CD4-positive, alpha-beta T cell treated with Interleukin-17A for 1 hour (primary cell): ENCODE results near the gene FHIT.

Source experiments
- DNase-seq: peaks from one replicate; pipeline ENCODE4 v3.0.0-alpha.2; 2020

Gene FHIT

GRCh38 chr3:60386306-60386705, 864.9 kb downstream of the FHIT start:
- DNase-seq, result no peak

DNA sequence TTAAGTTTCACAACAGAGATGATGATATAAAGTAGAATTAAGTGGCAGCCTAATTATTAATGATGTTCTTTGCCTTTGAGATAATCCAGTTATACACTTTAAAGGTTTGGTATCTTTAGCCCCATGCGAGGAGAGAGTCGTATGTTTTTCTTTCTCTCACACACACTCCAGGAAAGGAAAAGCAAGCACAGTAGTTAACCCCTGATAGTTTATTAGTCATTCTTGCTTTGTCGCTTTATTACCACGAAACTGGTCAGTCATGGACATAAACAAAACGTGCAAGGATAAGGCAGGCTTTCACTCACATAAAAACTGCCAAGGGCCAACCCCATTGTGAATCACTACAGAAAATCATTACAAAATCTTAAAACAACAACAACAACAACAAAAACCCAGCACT, 866.9 kb downstream of the FHIT start:
- DNase-seq, result no peak

GRCh38 chr3:60383345-60383744, 867.9 kb downstream of the FHIT start:
- DNase-seq, result no peak

GRCh38 chr3:60366486-60366885, 884.8 kb downstream of the FHIT start:
- no peak for DNase-seq

GRCh38 chr3:60365360-60365759, 885.9 kb downstream of the FHIT start:
- no peak for DNase-seq

DNA sequence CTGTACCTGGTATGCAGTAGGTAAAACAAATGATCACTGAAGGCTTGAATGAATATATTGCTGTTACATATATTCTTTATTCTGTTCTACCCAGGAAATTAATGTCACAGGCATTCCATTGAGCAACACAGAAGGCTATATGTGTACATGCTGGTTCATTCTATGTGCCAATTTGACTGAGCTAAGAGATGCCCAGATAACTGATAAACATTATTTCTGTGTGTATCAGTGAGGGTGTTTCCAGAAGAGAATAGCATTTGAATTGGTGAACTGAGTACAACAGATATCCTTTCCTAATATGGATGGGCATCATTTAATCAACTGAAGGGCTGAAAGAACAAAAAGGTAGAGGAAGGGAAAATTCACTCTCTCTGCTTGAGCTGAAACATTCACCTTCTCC, 886.8 kb downstream of the FHIT start:
- DNase-seq, result no peak

DNA sequence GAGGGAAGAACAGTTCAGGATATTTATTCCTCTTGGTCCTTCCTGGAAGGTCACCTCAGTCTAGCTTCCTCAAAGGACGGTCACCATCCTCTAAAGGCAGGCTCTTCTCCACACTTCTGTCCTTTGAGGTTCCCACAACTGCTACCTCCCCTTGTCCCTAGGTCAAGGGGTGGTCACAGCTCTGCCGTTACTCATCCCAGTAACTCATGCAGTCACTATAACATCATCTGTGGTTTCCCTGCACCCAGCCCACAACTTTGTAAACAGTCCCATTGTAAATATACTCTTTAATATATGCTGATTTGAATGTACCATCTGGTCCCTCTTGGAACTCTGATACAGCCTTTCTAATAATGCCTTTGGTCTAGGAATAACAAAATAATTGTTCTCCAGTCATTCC, 887.4 kb downstream of the FHIT start:
- DNase-seq, result no peak

- DNase-seq, result no peak
Observed at GRCh38 chr3:60355825-60356224, 895.4 kb downstream of the FHIT start.

GRCh38 chr3:60351481-60351880, 899.8 kb downstream of the FHIT start:
- DNase-seq, result no peak

GRCh38 chr3:60344340-60344739, 906.9 kb downstream of the FHIT start:
- DNase-seq, result no peak

DNA sequence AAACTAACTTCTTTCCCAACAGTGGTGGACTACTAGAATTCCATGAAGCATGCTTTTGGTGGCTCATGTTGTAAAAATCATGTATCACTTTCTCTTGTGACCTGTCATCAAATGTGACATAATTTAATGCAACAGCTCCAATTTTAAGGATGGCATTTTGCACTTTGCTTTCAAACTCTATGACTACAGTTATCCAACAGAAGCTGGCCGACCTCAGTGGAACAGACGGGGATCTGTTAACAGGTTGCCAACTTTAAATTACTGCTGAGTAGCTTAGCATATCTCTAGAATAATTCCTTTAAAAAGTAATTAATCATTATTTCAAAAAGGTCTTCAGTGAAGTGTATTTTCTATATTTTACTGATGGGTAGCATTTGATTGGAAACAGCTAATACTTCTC, 907.4 kb downstream of the FHIT start:
- no peak for DNase-seq

- DNase-seq, result no peak
Observed at GRCh38 chr3:60339304-60339703, 911.9 kb downstream of the FHIT start.

DNA sequence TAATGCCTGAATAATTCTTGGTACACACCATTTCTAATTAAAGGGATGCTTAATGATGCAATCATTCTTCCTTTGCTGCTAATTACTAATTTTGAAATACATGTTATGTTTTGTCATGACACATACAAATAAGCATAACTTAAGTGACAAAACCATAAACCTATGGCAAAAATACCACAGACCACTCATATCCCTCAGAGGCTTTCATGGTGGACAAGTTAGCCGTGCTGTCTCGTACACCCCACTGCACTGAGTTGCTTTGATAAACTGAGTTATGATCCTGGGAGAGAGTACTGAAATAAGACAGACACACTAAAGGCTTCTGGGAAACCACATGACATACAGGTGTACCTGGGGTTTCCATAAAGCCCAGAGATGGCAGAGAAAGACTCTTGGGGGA, 913.8 kb downstream of the FHIT start:
- no peak for DNase-seq

- DNase-seq, result no peak
Observed at GRCh38 chr3:60336061-60336460, 915.2 kb downstream of the FHIT start.

- no peak for DNase-seq
Observed at GRCh38 chr3:60333710-60334109, 917.5 kb downstream of the FHIT start.

GRCh38 chr3:60330107-60330506, 921.1 kb downstream of the FHIT start:
- DNase-seq, result no peak

- DNase-seq, result no peak
Observed at GRCh38 chr3:60325610-60326170, 925.6 kb downstream of the FHIT start.

DNA sequence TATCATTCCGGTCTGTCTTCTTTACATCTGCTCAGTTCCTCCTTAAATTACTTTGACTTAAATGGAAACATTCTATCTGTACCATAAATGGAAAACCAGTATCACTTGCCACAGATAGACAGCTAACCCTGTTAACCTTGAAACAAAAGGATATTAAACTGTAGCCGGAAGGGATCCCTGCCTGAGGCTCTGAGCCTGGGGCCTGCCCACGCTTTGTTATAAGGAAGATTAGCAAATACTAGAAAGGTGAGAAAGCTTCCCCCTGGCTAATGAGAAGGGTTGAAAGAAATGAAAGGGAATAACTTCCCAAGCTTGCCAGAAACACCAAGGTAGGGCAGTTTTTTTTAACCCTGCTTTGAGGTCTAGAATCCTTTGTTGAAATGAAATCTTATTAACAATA, 927.6 kb downstream of the FHIT start:
- DNase-seq, result no peak

- DNase-seq, result no peak
Observed at GRCh38 chr3:60323180-60323579, 928.1 kb downstream of the FHIT start.

DNA sequence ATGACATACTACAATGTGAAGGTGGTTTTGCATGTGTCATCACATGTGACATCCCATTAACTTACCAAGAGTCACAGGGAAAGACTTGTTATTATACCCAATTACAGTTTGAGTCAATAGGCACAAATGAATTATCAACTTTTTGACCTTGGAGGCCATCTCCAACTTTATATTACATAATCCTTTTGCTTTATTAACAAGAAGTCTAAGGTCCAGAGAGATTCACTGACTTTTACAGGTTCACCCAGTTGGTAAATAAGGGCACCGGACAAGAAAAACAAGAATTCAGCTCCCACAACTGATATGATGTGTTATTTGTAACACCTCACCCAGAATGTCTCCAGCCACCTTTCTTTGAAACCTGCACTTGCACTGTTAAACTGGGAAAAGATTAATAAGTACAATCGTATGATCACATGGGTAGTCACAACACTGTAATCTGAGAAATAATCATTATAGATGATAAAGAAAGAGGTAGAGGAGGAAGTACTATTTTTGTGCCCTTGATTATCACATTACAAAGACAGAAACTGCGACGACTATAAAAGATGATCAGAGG, 928.9 kb downstream of the FHIT start:
- DNase-seq, result no peak

DNA sequence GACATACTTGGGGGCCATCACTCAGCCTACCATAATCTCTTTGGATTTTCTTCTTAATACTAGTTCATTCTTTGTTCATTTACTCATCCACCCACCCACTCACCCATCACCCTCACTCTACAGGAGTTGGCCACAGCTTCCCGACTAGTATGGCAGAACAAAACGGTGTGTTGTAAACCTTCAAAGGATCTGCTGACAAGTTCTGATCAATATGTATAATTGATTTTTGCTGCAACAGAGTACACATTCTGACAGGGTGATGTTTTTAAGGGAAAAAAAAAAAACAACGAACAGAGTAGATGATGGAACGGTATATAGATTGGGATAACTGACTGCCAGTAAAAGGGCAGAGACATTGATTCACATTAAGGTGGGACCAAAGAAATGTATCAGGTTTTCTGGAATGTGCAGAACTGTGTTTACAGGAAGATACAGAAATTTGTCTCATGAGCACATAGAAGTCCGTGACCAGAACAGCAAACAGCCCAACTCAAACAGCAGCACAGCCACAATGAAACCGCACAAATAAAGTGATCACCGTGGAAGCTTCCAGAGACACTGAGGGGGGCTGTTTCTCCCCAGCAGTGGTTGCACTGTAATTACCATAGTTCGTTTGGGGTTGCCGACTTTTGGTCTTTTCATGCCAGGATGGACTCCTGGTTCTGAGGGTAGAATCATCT, 931.9 kb downstream of the FHIT start:
- DNase-seq, result no peak

- DNase-seq, result no peak
Observed at GRCh38 chr3:60316121-60316797, 935.0 kb downstream of the FHIT start.

GRCh38 chr3:60313951-60314461, 937.2 kb downstream of the FHIT start:
- DNase-seq, result no peak

DNA sequence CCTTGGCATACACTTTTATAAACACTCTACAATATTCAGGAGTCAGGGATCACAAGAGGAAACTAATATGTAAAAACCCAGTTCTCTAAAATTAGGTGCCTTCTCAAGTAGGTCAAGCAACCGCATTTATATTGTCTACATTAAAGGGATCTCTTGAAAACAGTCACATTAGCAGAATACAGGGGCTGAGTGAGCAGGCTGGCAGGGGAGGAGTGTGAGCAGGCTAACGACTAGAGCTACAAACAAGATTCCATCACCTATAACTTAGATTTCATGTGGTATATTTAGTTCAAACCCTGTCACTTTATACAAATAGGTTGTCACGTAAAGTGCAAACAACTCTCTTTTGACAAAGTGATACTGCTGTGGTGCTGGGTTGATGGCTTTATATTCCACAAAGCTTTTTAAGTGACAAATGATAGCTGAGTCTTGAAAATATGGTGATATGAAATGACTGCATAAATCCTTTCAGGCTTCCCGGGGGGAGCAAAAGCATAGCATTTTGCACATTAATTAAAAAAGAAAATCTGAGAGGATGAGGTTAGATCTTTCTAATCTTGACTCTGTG, 937.9 kb downstream of the FHIT start:
- no peak for DNase-seq
